AG20443 (cell line): ENCODE measurements around the gene MAP3K5.
A peak's percentile ranks its signal among the peaks of the same experiment; 100 is the strongest.

Experiments
- DNase-seq: peaks from one replicate; pipeline ENCODE4 v3.0.0; 2012; ENCODE audit warnings: low spot score, mixed read lengths

The MAP3K5 gene

DNA sequence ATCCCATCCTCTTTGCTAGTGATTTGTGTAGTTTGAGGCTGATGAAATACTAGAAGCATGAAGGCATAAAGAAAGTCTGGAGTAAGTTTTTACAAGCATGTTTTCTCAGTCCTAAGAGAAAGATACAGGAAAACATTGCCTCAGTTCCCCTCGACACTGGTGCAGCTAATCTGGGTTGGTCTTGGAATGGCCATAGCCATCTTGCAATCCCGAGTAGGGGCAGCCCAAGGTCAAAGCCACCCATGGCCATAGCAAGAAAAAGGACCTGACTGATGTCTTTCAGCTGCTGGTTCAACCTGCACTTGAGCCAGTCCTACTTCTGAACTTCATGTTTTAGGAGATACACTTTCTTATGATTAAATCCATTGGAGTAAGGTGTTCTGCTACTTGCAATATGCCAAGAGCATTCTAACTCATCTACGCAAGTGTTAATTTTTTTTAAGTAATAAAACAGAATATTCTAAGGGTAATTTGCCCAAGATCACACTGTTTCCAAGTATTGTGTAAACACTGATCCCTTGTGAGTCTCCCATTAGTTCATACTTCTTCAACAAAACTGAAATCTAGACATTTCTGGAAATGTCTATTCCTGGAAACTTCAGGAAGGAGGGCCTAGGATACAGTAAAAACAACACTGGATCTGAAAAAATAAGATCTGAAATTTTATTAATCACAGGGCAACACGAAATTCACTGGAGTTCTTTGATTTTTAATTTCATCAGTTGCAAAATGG is 108.9 kb downstream of the MAP3K5 start:
- DNase-seq: no peak

DNA sequence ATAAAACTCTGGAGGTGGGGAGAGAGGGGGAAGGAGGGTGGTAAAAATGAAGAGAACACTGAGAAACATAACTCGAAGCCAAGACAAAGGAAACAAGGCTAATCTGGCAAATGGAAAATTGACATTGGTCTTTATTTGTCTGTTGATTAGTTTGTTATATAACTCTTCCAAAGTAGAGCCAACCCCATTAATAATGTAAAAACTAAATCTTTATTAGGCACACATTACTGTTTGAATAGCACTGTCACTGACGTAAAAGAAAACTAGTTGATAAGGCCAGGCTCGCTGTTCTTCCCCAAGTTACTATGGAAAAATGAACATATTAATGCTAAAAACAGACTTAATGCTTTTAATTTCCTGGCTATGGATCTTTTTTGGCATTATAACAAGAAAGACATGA is 110.0 kb downstream of the MAP3K5 start:
- no peak for DNase-seq

DNA sequence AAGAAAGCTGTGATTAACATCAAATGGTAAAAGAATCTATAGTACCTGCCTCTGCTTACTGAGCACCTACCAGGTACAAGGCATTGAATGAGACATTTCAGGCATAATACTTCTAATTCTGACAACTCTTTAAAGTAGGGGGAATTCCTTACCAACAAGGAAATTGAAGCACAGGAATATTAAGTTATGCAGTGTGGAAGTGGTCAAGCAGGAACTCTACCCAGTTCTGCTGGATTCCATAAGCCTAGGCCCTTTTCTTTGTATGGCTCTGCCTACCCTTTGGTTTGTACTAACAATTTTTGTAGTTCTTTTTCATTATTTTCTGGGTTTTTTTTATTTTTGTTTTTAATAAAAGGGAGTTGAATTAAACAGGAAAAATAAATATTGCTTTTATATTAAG is 114.5 kb downstream of the MAP3K5 start:
- no peak for DNase-seq

DNA sequence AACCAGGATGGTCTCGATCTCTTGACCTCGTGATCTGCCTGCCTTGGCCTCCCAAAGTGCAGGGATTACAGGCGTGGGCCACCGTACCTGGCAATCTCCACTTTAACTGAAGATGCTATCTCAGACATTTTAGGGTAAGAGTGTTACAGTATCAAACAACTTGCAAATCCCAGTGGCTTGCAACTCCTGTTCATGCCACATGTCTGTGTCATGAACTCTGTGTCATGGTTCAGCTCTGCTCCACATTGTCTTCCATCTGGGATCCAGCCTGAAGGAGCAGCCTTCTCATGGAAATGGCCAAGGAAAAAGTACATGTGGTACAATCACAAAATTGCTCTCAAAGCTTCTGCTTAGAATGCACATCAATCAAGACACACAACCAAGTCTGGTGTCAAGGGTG is 114.9 kb downstream of the MAP3K5 start:
- no peak for DNase-seq

DNA sequence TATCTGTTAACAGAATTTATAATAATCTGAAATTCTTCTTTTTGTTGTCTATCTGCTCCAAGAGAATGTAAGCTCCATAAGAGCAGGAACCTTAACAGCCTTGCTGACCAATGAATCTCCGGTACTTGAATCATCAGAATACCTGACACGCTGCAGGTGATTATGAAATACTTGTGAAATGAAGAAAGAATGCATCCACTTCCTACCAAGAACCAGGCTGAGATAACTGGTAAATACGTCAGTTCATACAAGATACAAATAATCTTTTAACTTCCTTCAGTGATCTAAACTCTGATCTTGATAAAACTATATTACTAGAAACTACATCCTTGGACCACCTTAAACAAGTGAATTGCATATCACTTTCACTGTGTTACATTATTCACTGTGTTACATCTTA is 116.2 kb downstream of the MAP3K5 start:
- DNase-seq: no peak

DNA sequence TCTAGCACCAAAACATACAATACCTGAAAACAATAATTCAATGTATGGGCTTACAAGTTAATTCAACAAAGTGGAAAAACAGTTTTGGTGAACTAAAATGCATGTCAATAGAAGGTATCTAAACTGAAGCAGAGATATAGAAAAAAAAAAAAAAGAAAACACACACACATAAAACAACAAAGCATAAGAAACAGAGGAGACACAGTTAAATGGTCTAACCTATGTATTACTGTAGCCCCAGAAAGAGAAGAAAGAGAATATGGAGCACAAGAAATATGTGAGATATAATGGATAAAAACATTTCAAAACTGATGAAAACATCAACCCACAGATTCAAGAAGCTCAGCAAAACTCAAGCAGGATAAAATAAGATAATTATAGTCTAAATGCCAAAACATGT is 118.7 kb downstream of the MAP3K5 start:
- no peak for DNase-seq

DNA sequence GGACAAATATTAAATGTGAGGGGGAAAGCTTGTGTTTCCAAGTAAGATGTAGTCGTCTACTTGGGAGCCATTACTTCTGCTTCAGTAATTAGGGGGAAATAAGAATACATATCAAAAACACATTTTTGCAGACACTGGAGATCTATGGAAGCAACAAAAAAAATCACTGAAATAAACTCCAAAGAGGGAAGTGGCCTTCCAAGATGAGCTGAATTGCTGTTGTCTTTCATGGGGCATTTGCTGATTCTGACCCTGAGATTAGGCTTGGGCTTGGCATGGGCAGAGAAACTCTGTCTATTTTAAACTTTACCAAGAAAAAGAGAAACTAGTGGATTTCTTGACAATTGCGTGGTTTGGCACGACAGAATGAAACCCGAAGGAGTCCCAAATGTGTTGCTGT is 120.1 kb downstream of the MAP3K5 start:
- DNase-seq: no peak

DNA sequence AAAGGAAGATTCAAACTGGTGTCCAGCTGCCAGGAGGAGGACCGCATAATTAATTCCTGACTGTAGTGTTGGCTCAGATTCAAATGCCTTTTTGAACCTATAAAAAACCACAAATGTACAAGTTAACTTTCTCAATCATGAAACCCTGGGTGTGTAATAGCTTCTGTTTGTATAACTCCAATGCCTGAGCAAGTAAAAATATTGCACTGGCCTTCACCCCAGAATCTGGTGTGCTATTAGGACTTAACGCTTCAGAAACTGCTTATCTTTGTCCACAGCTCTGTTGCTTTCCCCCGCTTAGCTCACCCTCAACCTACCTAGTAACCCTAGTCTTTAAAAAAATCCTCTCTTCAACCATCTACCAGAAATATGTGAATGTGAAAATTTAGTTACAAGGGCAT is 123.0 kb downstream of the MAP3K5 start:
- peak; percentile 53 for DNase-seq

DNA sequence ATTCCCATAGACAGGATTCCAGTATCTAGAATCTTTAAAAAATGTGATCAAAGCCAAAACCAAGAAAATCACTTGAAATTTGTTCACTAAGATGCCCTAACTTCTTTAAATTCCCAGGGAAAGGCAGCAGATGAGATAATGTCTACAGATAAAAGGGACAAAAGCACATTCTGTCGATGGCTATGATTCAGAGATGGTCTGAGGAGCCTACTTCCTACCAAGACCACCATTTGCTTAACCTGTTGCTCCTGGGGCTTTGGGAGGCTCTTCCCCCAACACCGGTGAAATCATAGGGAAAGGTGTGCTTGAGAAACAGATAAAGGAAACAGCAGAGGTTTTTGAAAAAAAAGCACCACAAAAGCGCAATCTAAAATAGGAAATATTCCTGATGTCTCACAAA is 123.7 kb downstream of the MAP3K5 start:
- DNase-seq: no peak

DNA sequence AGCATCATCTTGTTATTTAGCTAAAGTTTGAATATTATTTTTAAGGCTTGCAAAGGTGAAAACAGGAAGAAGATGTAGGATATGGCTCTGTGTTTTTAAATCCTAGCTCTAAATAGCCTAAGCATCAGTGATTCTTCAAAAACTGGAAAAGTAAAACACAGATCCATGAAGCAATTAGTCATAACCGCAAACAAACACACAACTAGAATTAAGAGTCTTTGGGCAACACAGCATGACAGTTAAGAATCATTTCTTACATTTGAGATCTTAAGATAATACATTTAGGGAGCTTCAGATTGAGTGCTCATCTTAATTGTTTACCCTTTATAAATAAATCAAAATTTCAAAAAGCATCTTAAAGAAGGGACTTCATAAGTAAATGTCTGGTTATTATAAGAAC is 126.2 kb downstream of the MAP3K5 start:
- no peak for DNase-seq

DNA sequence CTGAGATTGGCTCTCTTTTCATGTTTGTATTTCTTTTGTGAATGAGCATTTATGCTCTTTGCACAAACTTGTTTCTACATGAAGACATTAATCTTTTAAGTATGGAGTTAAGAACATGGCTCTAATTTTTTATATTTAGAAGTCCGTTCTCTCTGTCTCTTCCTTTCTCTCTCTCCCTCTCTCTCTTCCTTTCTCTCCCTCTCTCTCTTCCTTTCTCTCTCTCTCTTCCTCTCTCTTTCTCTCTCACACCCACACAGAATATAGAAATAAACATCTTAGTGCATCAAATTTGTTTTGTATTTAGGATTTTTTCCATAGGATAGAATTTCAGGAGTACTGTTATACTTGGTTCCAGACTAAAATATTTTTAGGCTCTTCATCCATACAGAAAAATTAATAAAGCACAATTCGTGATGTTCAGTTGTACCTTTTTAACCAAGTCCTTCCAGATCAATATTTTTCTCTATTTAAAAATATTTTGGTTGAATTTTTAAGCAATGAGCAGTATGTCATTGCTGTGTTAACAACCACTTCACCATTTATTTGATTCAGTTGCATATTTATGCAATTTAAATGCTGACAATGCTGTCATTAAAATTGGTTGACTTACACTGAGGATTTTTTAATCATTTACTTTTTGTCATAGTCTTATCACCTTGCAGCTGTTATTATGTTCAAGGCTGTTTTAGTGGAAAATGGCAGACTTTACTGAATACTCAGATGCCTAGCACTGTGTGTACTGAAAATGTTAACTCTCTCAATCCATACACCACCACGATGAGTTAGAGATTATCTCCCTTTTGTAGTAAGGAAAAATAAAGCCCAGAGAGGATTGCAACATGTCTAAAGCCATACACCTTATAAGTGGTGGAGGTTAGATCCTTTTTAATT is 129.7 kb downstream of the MAP3K5 start:
- DNase-seq: no peak

DNA sequence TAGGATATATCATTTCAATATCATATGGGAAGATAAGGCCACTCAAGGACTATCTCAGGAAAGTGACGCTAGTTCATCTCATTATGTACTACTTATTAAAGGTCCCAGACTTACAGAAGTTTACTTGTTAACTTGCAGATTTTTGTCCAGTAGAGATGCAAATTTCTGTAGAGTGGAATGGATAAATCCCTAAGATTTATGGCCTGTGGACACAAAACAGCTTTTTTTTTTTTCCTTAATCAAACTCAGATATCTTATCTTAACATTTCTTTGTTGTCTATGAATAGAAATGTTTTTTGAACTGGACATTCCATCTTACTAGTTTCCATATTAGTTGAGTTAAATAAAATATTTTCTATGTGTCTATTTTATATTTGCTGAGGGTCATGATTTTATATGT is 131.6 kb downstream of the MAP3K5 start:
- no peak for DNase-seq

DNA sequence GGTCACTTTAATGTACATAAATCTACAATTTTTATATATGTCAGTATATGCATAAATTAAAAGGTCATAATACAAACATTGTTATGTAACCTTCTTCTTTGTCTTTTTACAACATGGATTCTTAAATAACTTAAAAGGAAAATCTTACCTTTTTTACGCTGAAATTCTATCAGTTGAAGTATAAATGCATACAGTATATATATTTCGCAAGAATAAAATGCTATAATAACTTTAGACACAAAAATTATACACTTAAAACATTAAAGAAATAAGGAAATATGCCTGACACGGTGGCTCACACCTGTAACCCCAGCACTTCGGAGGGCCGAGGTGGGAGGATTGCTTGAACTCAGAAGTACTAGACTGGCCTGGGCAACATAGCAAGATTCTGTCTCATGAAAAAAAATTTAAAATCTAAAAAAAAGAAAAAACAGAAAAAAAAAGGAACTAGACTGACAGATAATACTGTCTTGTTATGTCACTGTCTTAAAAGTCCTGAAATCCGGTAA is 132.2 kb downstream of the MAP3K5 start:
- no peak for DNase-seq

DNA sequence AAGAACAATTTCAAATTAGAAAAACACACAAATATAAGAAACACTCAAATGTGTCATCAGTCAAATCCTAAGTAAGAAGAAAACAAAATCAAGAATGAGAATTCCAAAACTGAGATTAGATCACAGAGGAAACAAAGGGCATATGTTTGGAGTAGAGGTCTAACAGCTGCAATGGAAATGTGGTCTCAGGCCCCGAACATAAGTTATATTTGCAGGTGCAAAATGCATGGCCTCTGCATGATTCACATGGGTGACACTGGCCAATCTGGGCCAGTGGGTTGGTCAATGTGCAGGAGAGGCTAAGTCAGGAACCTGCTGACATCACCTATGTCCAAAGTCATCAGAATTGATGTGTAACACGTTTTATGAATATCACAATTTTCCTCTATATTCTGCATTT is 133.6 kb downstream of the MAP3K5 start:
- no peak for DNase-seq

DNA sequence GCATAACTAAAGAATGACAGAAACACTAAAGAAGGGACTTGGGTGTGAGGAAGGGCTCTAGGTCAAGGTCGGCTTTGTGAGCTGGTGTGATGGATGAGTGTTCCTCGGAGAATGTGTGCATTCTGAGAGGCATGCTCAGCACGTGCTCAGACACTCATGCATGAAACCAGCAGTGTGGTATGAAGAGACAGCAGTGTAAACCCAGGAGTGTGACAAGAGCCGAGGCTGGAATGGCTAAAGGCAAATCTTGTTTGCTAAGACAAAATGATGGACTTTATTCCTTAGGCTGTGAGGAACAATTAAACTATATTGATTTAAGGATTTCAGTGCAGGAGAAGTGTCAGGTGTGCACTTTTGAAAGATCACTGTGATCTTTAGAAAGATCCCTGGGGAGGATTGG is 134.6 kb downstream of the MAP3K5 start:
- DNase-seq: no peak

DNA sequence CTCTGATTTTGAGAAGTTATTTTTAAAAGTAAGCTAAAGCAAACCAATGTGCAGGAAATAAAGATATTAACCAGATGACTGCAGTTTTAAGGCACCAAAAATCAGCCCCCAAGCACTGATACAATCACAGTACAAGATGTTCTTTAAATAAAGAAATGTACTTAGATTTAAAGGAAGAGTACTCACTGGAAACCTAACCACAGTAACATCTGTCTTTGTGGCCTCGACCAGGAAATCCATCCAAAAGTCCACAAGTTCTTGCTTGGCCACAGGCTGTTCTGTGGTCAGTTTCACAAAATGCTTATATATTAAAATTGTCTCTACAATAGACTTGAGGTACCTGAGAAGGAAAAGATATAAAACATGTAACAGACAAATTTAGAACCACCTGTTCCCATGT is 136.2 kb downstream of the MAP3K5 start:
- no peak for DNase-seq

DNA sequence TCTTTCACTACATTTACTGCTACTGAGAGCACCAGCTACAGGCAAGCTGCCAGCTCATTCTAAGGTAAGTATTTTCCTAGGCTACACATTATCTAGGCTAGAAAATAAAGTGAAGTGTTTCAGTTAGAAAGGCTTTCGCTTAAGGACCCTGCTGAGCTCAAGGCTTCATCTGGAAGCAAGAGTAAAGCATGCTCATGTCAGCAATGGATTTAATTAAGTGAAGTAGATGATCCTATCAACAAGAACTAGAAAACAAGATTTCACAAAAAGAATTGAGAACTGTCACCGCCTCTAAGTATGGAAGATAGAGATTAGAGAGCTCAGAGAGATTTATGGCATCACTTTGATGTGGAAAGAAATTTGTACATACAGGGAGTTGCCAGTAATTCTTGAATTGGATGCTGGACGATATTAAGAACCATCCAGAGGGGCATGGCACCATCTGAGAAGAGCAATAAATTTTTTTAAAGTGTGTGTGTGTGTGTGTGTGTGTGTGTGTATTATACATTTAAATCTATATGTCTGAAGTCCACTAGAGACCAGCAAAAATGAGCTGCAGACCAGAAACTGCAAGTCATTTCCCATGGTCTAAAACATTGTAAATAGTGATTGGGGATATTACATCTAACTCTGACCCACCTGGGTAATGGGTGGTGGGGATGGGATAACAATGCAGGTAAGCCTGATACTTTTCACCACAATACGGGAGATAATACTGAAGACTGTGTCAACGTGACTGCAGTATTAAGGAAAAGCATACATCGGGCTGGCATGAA is 136.8 kb downstream of the MAP3K5 start:
- no peak for DNase-seq

DNA sequence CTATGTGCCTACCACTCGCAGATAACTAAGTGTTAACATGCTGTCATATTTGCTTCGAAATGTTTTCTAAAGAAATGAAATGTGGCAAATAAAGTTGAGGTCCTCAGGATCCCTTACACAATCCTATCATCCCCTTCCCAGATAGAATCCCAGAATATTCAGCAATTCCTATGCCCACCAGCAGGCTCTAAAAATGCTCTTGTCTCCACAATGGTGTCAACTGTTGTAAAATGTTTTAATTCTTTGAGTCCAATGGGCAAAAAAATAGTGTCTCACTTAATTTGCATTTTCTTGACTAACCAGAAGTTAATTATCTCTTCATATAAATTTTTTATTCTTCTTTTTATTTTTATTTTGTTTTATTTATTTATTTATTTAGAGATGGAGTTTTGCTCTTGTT is 138.2 kb downstream of the MAP3K5 start:
- no peak for DNase-seq

DNA sequence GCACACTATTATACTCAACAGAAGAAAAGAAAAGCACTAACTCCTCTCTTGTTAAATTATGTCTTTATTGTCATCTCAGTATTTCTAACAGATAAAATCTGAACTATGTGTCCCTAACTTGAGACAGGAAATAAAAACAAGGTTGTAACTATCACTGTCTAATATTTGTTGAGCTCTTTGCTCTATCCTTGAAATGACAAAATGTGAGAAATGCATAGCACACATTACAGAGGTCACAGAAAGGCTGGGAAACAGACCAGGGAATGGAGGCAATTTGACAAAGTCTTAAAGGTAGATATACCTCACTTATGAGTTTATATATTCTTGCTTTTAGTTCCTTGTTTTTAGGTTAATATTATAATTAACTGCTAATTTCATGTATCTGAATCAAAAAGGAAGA is 139.6 kb downstream of the MAP3K5 start:
- no peak for DNase-seq

DNA sequence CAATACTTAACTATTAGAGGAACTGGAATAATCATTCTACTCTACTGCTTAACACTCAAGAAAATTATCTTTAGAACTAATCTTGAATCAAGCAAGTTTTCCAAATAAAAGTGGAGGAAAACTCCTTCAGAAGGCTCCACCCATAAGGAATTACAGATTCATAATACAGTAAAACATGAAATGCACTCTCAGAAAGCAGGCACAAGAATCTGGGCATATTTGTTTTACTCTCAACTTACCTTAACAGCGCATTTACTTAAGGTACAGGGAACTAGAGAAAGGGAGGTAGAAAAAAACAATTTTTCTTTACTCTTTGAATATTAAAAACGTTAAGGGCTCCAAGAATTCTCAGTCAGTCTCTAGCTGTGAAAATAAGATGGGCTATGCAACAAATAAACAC is 140.3 kb downstream of the MAP3K5 start:
- DNase-seq: no peak

DNA sequence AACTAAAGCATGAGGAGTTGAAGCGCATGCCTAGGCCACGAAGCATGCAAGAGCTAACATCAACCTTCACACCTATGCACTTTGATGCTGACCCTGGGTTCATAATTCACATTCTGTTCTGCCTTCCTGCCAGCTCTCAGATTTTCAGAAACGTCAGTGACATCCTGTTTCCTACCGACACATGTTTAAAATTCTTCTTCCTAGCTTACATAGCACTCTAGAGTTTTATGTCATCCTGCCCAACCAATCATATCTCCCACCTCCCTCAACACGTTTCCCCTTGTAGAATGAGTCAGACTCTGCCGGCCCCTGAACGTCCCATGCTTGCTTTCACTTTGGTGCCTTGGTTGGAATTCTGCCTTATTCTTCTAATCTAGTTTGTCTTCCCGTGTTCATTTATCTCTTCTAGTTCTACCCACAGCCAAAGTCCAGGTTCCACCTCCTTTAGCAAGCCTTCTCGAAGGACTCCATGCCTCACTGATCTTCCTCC is 144.9 kb downstream of the MAP3K5 start:
- DNase-seq: peak; percentile 62

DNA sequence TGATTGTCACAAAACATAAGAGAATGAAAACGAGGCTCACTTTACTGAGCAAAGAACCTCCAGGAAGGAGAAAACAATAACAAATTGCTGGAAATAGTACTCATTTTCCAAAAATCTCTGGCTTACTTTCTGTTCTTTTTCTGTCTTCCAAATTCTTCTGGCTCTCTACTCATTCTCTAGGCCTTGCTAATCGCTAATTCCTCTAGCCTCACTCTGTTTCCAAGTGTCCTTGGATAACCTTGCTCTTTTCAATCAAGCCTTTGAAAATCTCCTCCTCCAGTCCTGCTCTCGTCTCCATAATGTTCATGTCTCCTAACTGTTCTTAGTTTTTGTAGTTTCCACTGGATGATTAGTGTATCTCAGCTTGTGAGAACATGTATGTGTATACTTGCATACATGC is 145.9 kb downstream of the MAP3K5 start:
- peak; percentile 34 for DNase-seq

DNA sequence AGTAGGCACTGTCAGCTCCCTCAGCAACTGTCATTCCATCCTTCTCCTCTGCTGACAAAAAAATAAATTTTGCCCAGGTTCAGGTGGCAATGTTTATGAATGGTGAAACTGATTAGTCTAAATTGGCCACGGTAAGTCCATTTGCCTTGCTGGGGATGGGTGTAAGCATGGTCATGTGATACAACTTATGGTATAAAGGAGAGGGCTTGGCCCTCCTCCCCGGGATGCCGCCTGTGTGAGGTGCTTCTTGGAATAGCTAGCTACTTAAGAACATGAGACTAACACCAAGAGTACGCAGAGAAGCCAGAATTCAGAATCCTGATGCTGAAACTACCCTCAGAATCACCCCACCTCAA is 147.7 kb downstream of the MAP3K5 start:
- DNase-seq: no peak
